Suprapubic skin (tissue), 4 donors: ENCODE data around the gene PPM1M.
"Not testable (repeated sequence)": the region's sequence is repeated elsewhere in the genome, so short reads cannot be mapped to it uniquely, and the experiment has no call there.

ENCODE experiments used
- EP300 ChIP-seq: sonication (generic); formaldehyde crosslinking; IDR thresholded peaks from one replicate; pipeline ENCODE4 v1.6.1; 2017; ENCODE audit warnings: antibody characterized with exemption
- POLR2A ChIP-seq, 2 donors: fragments of 450-650 bp; IDR thresholded peaks; one replicate each; pipeline ENCODE4 v1.6.1; 2017; ENCODE audit warnings: antibody characterized with exemption in 2 of 2, mild to moderate bottlenecking in 2 of 2, moderate library complexity in 2 of 2
- POLR2AphosphoS5 ChIP-seq, 3 donors: sonication (generic); formaldehyde crosslinking; IDR thresholded peaks; one replicate each; pipeline ENCODE4 v1.6.1; 2017; ENCODE audit warnings: antibody characterized with exemption in 3 of 3
- TF ChIP-seq, protein P1 (sequence below), 2 donors: fragments of 200-600 bp in 1 of 2; fragments of 450-650 bp in 1 of 2; sonication (generic) in 1 of 2; IDR thresholded peaks; one replicate each; pipeline ENCODE4 v1.5.1; 2016 to 2019; ENCODE audit warnings: antibody characterized with exemption in 2 of 2, mild to moderate bottlenecking in 1 of 2, moderate library complexity in 1 of 2

DNA sequence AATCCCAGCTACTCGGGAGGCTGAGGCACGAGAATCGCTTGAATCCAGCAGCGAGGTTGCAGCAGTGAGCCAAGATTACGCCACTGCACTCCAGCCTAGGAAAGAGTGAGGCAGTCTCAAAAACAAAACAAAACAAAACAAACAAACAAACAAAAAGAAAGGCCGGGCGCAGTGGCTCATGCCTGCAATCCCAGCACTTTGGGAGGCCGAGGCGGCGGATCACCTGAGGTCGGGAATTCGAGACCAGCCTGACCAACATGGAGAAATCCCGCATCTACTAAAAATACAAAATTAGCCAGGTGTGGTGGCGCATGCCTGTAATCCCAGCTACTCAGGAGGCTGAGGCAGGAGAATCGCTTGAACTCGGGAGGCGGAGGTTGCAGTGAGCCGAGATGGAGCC, 29.2 kb downstream of the PPM1M start:
- TF ChIP-seq, protein P1, sequence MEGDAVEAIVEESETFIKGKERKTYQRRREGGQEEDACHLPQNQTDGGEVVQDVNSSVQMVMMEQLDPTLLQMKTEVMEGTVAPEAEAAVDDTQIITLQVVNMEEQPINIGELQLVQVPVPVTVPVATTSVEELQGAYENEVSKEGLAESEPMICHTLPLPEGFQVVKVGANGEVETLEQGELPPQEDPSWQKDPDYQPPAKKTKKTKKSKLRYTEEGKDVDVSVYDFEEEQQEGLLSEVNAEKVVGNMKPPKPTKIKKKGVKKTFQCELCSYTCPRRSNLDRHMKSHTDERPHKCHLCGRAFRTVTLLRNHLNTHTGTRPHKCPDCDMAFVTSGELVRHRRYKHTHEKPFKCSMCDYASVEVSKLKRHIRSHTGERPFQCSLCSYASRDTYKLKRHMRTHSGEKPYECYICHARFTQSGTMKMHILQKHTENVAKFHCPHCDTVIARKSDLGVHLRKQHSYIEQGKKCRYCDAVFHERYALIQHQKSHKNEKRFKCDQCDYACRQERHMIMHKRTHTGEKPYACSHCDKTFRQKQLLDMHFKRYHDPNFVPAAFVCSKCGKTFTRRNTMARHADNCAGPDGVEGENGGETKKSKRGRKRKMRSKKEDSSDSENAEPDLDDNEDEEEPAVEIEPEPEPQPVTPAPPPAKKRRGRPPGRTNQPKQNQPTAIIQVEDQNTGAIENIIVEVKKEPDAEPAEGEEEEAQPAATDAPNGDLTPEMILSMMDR (IDR thresholded peaks at IDR 0.05), result not testable (repeated sequence)
- TF ChIP-seq EP300; POLR2A (IDR thresholded peaks at IDR 0.05); POLR2AphosphoS5 (IDR thresholded peaks at IDR 0.05): not testable (repeated sequence)
